K562 (cell line): ENCODE measurements around the gene ZBTB42. TPM values are rescaled to one million over a fixed set of nuclear protein-coding genes. Genes with fewer than 3 reads are reported as not detected.

Source experiments
- CREB3 ChIP-seq: fragments of 450-650 bp; conservative IDR thresholded peaks from 2 replicates; pipeline ENCODE4 v1.6.1; 2016; ENCODE audit warnings: missing genetic modification characterization, low read depth, mild to moderate bottlenecking, missing compliant biosample characterization, moderate library complexity
- FIP1L1 ChIP-seq: fragments of 200-400 bp; formaldehyde crosslinking; IDR thresholded peaks from 2 replicates; pipeline ENCODE4 v1.6.1; 2018; ENCODE audit warnings: mild to moderate bottlenecking, low read depth, low read length; ENCODE audit not compliant: poor library complexity, severe bottlenecking
- HIVEP1 ChIP-seq: fragments of 250-450 bp; sonication (Bioruptor Pico); IDR thresholded peaks from 2 replicates; pipeline ENCODE4 v1.4.0; 2020; ENCODE audit warnings: mild to moderate bottlenecking
- JUND ChIP-seq, 2 experiments: IDR thresholded peaks; 2 replicates in 1 of 2; 3 replicates in 1 of 2; pipeline ENCODE4 v1.6.1; 2011; ENCODE audit warnings: borderline replicate concordance in 2 of 2, low read depth in 2 of 2, low read length in 2 of 2, improper control_type of control experiment in 1 of 2, missing biosample characterization in 1 of 2, missing genetic modification characterization in 1 of 2, missing genetic modification reagents in 1 of 2
- NCOA1 ChIP-seq: fragments of 450-650 bp; IDR thresholded peaks from 2 replicates; pipeline ENCODE4 v1.6.1; 2016; ENCODE audit warnings: low read depth
- NFRKB ChIP-seq: fragments of 450-650 bp; IDR thresholded peaks from 2 replicates; pipeline ENCODE4 v1.6.1; 2016; ENCODE audit warnings: low read depth
- PTTG1 ChIP-seq: fragments of 450-650 bp; IDR thresholded peaks from 2 replicates; pipeline ENCODE4 v1.6.1; 2016; ENCODE audit warnings: low read depth, mild to moderate bottlenecking, missing genetic modification characterization, missing compliant biosample characterization
- RAD51 ChIP-seq: fragments of 450-650 bp; IDR thresholded peaks from 2 replicates; pipeline ENCODE4 v1.7.1; 2016; ENCODE audit warnings: low read depth, mild to moderate bottlenecking, borderline replicate concordance
- ZNF143 ChIP-seq: sonication (generic); formaldehyde crosslinking; IDR thresholded peaks from 2 replicates; pipeline ENCODE4 v1.9.0; 2022; ENCODE audit warnings: mild to moderate bottlenecking, missing genetic modification reagents
- ZNF518B ChIP-seq: fragments of 250-450 bp; sonication (Bioruptor Pico); IDR thresholded peaks from 2 replicates; pipeline ENCODE4 v1.5.0; 2021; ENCODE audit warnings: mild to moderate bottlenecking, moderate library complexity
- ZNF764 ChIP-seq: fragments of 250-450 bp; sonication (Bioruptor Pico); IDR thresholded peaks from 2 replicates; pipeline ENCODE4 v1.4.0; 2020; ENCODE audit warnings: low read depth, mild to moderate bottlenecking, moderate library complexity
- polyA plus RNA-seq, 8 experiments: library from polyadenylated mRNA; depleted of rRNA in 4 of 8; stranded (reverse) in 5 of 8; unstranded in 3 of 8; fragments of >200 nt; fragmentation: Nextera tagmentation in 2 of 8; fragmentation: Illumina TruSeq in 1 of 8; extraction: Ambion mirVana in 2 of 8; extraction: Trizol in 1 of 8; gene quantifications; 2 replicates each; pipeline versions ENCODE4 v1.2.1 to v1.2.3, GENCODE V29; 2011 to 2014; ENCODE audit warnings: inconsistent platforms in 1 of 8, missing spikeins in 1 of 8
- total RNA-seq, 7 experiments: library from RNA; depleted of rRNA in 6 of 7; stranded (reverse); fragments of >200 nt in 6 of 7; fragmentation: Illumina TruSeq in 2 of 7; extraction: Trizol in 2 of 7; gene quantifications; 2 replicates each; pipeline versions ENCODE4 v1.2.1 to v1.2.3, GENCODE V29; 2011 to 2021; ENCODE audit warnings: low replicate concordance in 1 of 7
- TF ChIP-seq, protein P1 (sequence below): sonication (generic); formaldehyde crosslinking; IDR thresholded peaks from 2 replicates; pipeline ENCODE4 v1.5.0; 2020; ENCODE audit warnings: missing genetic modification reagents
- TF ChIP-seq, protein P2 (sequence below), 2 experiments: fragments of 450-650 bp; IDR thresholded peaks; 2 replicates each; pipeline ENCODE4 v1.6.1; 2016
- TF ChIP-seq, protein P3 (sequence below): fragments of 250-450 bp; sonication (Bioruptor Pico); IDR thresholded peaks from 2 replicates; pipeline ENCODE4 v1.8.0; 2022; ENCODE audit warnings: inconsistent platforms

Gene ZBTB42
- total and polyA plus RNA-seq, 9 of the 15 experiments (the other 6 are each of a cell fraction or from before 2014, with no cell fraction given): 0.03 to 8.5 (median 2.4) TPM

DNA sequence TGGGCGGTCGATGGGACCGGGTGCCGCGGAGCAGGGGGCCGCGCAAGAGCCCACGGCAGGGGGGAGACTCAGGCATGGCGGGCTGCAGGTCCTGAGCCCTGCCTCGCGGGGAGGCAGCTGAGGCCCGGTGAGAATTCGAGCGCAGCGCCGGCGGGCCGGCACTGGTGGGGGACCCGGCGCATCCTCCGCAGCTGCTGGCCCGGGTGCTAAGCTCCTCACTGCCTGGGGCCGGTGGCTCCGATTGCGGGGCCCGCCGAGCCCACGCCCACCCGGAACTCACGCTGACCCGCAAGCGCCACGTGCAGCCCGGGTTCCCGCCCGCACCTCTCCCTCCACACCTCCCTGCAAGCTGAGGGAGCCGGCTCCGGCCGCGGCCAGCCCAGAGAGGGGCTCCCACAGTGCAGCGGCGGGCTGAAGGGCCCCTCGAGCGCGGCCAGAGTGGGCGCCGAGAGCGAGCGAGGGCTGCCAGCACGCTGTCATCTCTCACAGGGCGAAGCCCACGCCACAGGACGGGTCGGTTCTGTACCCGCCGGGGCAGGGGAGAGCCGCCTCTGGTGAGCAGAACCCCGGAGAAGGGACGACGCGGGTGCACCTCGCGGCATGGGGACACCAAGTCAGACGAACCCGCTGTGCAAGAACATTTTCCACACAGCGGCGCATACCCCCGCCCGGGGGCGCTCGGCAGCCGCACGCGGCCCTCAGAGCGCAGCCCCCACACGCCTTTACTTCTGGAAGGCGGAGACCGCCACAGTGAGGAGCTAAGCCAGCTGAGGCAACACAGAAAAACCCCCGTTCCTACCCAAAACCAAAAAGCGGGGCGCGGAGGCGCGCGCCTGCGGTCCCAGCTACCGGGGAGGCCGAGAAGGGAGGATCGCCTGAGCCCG, 49.1 kb upstream of the ZBTB42 start (continued):
- TF ChIP-seq, protein P1, sequence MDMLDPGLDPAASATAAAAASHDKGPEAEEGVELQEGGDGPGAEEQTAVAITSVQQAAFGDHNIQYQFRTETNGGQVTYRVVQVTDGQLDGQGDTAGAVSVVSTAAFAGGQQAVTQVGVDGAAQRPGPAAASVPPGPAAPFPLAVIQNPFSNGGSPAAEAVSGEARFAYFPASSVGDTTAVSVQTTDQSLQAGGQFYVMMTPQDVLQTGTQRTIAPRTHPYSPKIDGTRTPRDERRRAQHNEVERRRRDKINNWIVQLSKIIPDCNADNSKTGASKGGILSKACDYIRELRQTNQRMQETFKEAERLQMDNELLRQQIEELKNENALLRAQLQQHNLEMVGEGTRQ: no peak
- TF ChIP-seq CREB3 (tag) (no peak), ZNF518B (CRISPR knock-in tag) (no peak), NFRKB (no peak), NCOA1 (no peak), PTTG1 (no peak), JUND (IDR thresholded peaks at IDR 0.05; ENCODE audit: borderline replicate concordance, low read depth, low read length) (no peak; the same call in 1 of the 2 replicates), JUND (tag; IDR thresholded peaks at IDR 0.05; ENCODE audit: borderline replicate concordance, low read depth, low read length) (no peak), FIP1L1 (peak; percentile 47), ZNF143 (no peak), HIVEP1 (CRISPR knock-in tag) (no peak), ZNF764 (CRISPR knock-in tag) (no peak), RAD51 (no peak)
- TF ChIP-seq, protein P2, sequence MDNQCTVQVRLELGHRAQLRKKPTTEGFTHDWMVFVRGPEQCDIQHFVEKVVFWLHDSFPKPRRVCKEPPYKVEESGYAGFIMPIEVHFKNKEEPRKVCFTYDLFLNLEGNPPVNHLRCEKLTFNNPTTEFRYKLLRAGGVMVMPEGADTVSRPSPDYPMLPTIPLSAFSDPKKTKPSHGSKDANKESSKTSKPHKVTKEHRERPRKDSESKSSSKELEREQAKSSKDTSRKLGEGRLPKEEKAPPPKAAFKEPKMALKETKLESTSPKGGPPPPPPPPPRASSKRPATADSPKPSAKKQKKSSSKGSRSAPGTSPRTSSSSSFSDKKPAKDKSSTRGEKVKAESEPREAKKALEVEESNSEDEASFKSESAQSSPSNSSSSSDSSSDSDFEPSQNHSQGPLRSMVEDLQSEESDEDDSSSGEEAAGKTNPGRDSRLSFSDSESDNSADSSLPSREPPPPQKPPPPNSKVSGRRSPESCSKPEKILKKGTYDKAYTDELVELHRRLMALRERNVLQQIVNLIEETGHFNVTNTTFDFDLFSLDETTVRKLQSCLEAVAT (IDR thresholded peaks at IDR 0.05): no peak
- TF ChIP-seq, protein P3, sequence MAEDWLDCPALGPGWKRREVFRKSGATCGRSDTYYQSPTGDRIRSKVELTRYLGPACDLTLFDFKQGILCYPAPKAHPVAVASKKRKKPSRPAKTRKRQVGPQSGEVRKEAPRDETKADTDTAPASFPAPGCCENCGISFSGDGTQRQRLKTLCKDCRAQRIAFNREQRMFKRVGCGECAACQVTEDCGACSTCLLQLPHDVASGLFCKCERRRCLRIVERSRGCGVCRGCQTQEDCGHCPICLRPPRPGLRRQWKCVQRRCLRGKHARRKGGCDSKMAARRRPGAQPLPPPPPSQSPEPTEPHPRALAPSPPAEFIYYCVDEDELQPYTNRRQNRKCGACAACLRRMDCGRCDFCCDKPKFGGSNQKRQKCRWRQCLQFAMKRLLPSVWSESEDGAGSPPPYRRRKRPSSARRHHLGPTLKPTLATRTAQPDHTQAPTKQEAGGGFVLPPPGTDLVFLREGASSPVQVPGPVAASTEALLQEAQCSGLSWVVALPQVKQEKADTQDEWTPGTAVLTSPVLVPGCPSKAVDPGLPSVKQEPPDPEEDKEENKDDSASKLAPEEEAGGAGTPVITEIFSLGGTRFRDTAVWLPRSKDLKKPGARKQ (CRISPR knock-in tag): no peak
